HG02852 (cell line): ENCODE results near the gene CMTM1.
"Not testable (repeated sequence)": the region's sequence is repeated elsewhere in the genome, so short reads cannot be mapped to it uniquely, and the experiment has no call there.

ENCODE experiments used
- ATAC-seq: cut with Tn5 transposase; IDR thresholded peaks from one replicate; pipeline ENCODE4 v1.9.1; 2021; ENCODE audit warnings: mild to moderate bottlenecking, moderate library complexity; ENCODE audit not compliant: unreplicated experiment

The CMTM1 gene

GRCh38 chr16:66610111-66610820 is 44.0 kb downstream of the CMTM1 start:
- ATAC-seq = no peak

DNA sequence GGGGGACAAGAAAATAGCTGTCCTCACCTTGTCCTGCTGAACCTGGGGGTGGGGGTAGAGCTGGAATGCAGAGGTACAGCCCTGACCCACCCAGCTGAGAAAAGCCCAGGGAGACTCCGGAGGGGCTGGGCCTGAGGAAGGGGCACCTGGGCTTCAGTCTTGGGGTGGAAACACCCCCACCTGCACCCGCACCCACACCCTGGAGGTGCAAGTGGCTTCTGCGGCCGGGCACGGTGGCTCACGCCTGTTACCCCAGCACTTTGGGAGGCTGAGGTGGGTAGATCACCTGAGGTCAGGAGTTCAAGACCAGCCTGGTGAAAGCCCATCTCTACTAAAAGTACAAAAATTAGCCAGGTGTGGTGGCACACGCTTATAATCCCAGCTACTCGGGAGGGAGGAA is 45.7 kb downstream of the CMTM1 start:
- not testable (repeated sequence) for ATAC-seq

DNA sequence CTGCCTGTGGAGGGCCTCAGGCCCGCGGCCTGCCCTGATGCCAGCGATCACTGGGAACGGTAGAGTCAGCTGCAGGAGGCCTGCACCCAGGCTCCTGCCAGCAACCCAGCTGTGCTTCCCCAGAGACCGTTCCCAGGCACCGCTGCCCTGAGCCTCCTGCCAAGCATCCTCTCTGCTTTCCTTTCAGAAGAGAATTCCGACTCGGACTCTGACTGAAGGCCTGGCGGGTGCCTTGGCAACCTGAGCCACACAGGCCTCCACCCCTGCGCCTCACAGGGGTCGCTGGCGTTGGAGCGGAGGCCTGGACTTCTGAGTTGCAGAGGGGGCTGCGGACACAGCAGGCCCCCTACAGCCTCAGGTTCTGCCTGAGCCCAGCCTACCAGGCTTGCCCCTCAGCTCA is 46.2 kb downstream of the CMTM1 start:
- no peak for ATAC-seq

DNA sequence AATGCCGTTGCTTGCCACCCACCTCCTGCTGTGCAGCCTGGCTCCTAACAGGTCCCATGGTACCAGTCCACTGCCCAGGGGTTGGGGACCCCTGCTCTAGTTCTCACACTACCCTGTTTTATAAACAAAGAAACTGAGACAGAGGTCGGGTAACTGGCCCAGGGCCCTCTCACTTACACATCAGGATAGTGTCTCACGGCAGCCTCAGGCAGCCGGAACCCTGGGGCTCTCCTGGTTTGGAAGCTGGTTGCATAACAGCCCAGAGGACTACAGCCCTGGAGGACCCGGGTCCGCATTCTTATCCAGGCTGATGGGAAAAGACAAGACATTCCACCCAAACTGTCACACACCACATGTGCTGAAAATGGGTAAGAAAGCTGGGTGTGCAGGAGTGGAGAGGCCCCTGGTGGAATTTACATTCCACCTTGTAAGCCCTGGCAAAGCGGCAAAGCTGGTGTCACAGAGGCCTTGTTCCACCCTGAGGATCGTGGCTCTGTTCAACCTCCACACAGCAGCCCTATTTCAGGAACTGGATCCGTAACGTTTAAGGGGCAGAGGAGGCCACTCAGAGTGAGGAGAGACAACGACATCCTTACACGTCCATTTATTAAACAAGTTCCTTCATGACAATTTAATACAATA is 48.0 kb downstream of the CMTM1 start:
- no peak for ATAC-seq

DNA sequence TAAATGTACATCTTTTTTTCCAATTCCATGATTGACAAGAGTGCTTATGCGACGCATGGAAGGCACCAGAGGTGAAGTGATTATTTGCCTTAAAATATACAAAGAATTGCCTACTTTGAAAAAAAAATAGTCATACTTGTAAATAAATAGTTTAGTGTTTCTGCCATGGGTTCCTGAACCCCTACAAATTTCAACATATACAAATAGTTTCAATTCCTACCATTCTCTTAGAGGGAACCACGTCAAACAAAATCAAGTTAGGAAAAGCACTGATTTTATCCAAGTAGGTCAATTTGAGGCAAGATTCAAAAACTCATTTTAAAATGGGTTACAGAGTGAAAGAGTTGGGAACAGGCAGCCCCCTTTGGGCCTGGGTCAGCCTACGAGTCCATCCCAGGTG is 49.9 kb downstream of the CMTM1 start:
- no peak for ATAC-seq

- no peak for ATAC-seq
Observed at GRCh38 chr16:66616592-66616991, 50.4 kb downstream of the CMTM1 start.

DNA sequence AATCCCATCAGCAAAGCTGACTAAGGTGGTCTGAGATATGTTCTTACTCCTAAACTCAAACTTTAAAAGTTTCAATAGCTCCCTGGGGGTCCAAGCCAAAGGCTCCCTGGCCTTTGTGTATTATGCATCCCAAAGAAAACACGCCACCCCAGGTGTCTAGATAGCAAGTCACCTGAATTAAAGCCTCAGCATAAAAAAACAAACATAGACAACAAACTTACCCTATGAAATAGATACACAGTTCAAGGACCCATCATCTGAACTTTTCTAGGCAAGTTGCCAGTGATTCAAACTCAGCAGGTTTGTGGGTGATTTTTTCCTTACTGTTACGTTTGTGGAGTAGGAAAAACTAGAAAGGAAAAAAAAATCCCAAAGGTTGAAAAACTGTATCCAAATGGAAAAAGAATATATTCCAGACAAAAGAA is 50.8 kb downstream of the CMTM1 start:
- no peak for ATAC-seq

DNA sequence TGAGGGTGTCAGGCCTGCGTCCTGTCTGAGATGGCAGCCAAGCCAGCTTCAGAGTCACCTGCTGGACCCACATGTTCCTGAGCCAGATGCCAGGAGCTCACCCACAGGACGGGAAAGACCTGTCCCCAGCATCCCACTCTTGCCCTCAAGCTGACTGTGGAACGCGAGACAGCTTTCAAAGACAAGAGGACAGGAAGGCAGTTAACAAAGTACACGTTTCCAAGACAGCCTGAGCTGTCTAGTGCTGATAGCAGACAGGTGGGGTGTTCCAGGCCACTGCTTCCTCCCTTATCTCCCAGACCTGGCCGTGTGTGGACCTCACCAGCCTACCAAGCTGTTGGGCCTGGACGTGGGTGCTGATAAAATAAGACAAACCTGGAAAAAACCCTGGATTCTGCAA is 51.5 kb downstream of the CMTM1 start:
- no peak for ATAC-seq

- no peak for ATAC-seq
Observed at GRCh38 chr16:66618588-66619375, 52.5 kb downstream of the CMTM1 start.

GRCh38 chr16:66619534-66620428 is 53.5 kb downstream of the CMTM1 start:
- ATAC-seq = no peak

- no peak for ATAC-seq
Observed at GRCh38 chr16:66620429-66620795, 54.2 kb downstream of the CMTM1 start.

- ATAC-seq = no peak
Observed at GRCh38 chr16:66621973-66622372, 55.7 kb downstream of the CMTM1 start.

GRCh38 chr16:66622863-66623262 is 56.6 kb downstream of the CMTM1 start:
- ATAC-seq = no peak

GRCh38 chr16:66623755-66624154 is 57.5 kb downstream of the CMTM1 start:
- no peak for ATAC-seq

DNA sequence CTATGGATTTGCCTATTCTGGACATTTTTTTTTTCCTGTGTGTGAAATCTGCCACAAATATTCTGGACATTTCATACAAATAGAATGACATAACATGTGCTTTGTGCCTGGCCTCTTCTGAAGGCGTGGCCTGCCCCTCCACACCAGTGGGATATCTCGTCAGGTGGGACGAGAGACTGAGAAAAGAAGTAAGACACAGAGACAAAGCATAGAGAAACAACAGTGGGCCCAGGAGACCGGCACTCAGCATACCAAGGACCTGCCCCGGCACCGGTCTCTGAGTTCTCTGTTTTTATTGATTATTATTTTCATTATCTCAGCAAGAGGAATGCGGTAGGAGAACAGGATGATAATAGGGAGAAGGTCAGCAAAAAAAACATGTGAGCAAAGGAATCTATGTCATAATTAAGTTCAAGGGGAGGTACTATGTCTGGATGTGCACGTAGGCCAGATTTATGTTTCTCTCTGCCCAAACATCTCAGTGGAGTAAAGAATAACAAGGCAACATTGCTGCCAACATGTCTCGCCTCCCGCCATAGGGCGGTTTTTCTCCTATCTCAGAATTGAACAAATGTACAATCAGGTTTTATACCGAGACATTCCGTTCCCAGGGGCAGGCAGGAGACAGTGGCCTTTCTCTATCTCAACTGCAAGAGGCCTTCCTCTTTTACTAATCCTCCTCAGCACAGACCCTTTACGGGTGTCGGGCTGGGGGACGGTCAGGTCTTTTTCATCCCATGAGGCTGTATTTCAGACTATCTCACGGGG is 61.6 kb downstream of the CMTM1 start:
- not testable (repeated sequence) for ATAC-seq
